Sigmoid colon (tissue), 4 donors: ENCODE results near the gene TSPAN3.

ENCODE experiments used
- EP300 ChIP-seq, 4 donors: sonication (generic); formaldehyde crosslinking; IDR thresholded peaks; one replicate each; pipeline ENCODE4 v1.6.1; 2017; ENCODE audit warnings: antibody characterized with exemption in 4 of 4
- POLR2A ChIP-seq, 2 donors: fragments of 450-650 bp; IDR thresholded peaks; one replicate each; pipeline ENCODE4 v1.6.1; 2016; ENCODE audit warnings: antibody characterized with exemption in 2 of 2, mild to moderate bottlenecking in 2 of 2, moderate library complexity in 2 of 2
- POLR2AphosphoS5 ChIP-seq, 4 donors: sonication (generic); formaldehyde crosslinking; IDR thresholded peaks; one replicate each; pipeline ENCODE4 v1.6.1; 2017; ENCODE audit warnings: antibody characterized with exemption in 4 of 4
- TF ChIP-seq, protein P1 (sequence below), 4 experiments: fragments of 450-650 bp in 3 of 4; fragments of 200-600 bp in 1 of 4; IDR thresholded peaks; one replicate each; pipeline ENCODE4 v1.5.1; 2016 to 2019; ENCODE audit warnings: antibody characterized with exemption in 4 of 4, mild to moderate bottlenecking in 3 of 4, moderate library complexity in 2 of 4

DNA sequence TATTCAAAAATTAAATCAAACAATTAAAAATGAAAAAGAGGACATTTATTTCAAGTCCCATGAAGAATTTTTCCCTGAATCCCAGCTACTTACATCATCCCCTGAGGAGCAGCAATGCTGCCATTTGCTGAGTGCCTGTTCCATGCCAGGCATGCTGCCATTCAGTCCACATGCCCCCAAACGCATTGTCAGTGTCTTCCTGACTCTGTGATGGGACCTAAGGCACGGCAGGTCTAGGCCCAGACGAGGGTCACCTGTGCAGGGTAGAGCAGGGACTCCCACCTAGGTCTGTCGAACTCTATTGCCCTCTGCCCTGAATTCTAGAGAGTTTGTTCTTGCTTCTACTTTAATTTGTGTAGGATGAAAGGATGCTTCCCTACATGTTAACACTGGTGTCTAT, 68.9 kb downstream of the TSPAN3 start:
- TF ChIP-seq, protein P1, sequence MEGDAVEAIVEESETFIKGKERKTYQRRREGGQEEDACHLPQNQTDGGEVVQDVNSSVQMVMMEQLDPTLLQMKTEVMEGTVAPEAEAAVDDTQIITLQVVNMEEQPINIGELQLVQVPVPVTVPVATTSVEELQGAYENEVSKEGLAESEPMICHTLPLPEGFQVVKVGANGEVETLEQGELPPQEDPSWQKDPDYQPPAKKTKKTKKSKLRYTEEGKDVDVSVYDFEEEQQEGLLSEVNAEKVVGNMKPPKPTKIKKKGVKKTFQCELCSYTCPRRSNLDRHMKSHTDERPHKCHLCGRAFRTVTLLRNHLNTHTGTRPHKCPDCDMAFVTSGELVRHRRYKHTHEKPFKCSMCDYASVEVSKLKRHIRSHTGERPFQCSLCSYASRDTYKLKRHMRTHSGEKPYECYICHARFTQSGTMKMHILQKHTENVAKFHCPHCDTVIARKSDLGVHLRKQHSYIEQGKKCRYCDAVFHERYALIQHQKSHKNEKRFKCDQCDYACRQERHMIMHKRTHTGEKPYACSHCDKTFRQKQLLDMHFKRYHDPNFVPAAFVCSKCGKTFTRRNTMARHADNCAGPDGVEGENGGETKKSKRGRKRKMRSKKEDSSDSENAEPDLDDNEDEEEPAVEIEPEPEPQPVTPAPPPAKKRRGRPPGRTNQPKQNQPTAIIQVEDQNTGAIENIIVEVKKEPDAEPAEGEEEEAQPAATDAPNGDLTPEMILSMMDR (IDR thresholded peaks at IDR 0.05), result no peak
- TF ChIP-seq POLR2A (IDR thresholded peaks at IDR 0.05) (no peak), POLR2AphosphoS5 (IDR thresholded peaks at IDR 0.05) (no peak), EP300 (IDR thresholded peaks at IDR 0.05) (no peak)
